Right lobe of liver (tissue), 4 donors: ENCODE measurements around the gene DRD2.

Experiments
- CTCF ChIP-seq, 4 donors: fragments of 200-600 bp in 3 of 4; fragments of 450-650 bp in 1 of 4; IDR thresholded peaks; one replicate each; pipeline versions ENCODE4 v1.5.1 to v1.8.0; 2016 to 2022; ENCODE audit warnings: antibody characterized with exemption in 4 of 4, mild to moderate bottlenecking in 2 of 4
- POLR2A ChIP-seq: fragments of 450-650 bp; IDR thresholded peaks from one replicate; pipeline ENCODE4 v1.6.1; 2017; ENCODE audit warnings: antibody characterized with exemption, mild to moderate bottlenecking
- donor health status: DM: no; HTN: no; CAD: no.
- donor health status: DM: no; HTN: no; CAD: no.
- donor health status: DM: no; HTN: yes; CAD: no.

GRCh38 chr11:113449743-113450142 lies 25.5 kb downstream of the DRD2 start:
- TF ChIP-seq CTCF (IDR thresholded peaks at IDR 0.05), result no peak
- TF ChIP-seq POLR2A, result no peak
